GM21737 (cell line): Measurements from ENCODE around the gene RRP1.

Source experiments
- ATAC-seq: cut with Tn5 transposase; IDR thresholded peaks from one replicate; pipeline ENCODE4 v1.9.1; 2021; ENCODE audit warnings: mild to moderate bottlenecking, moderate library complexity; ENCODE audit not compliant: unreplicated experiment

The RRP1 gene

GRCh38 chr21:43775795-43776430, 13.5 kb upstream of the RRP1 start, which contains the start of gene CSTB:
Gene CSTB, minus strand, starts transcription at chr21:43776308. Its CDS starts 39 bp downstream, at chr21:43776269.
- peak; percentile 73 for ATAC-seq

- no peak for ATAC-seq
These were observed 11.4 kb upstream of the RRP1 start for GRCh38 chr21:43777953-43778352.

- ATAC-seq: no peak
These were observed 10.7 kb upstream of the RRP1 start for GRCh38 chr21:43778469-43779335.

- ATAC-seq: no peak
These were observed 9.7 kb upstream of the RRP1 start for GRCh38 chr21:43779660-43780059.

- no peak for ATAC-seq
These were observed 7.5 kb upstream of the RRP1 start for GRCh38 chr21:43781846-43782245.

- ATAC-seq: no peak
These were observed 6.8 kb upstream of the RRP1 start for GRCh38 chr21:43782431-43783097.

GRCh38 chr21:43783098-43783700, 6.2 kb upstream of the RRP1 start:
- no peak for ATAC-seq

- ATAC-seq: no peak
These were observed 4.2 kb upstream of the RRP1 start for GRCh38 chr21:43785134-43785533.

- ATAC-seq: no peak
These were observed 3.0 kb upstream of the RRP1 start for GRCh38 chr21:43786300-43786806.

- no peak for ATAC-seq
These were observed 2.5 kb upstream of the RRP1 start for GRCh38 chr21:43786807-43787440.

- no peak for ATAC-seq
These were observed 690 bp downstream of the RRP1 start for GRCh38 chr21:43790010-43790524.

GRCh38 chr21:43792406-43792805, 3.0 kb downstream of the RRP1 start:
- no peak for ATAC-seq

GRCh38 chr21:43793243-43793642, 3.9 kb downstream of the RRP1 start:
- ATAC-seq: no peak

- ATAC-seq: no peak
These were observed 4.9 kb downstream of the RRP1 start for GRCh38 chr21:43794311-43794710.

GRCh38 chr21:43794857-43795256, 5.5 kb downstream of the RRP1 start:
- ATAC-seq: no peak

- ATAC-seq: no peak
These were observed 8.0 kb downstream of the RRP1 start for GRCh38 chr21:43797415-43797814.

- ATAC-seq: no peak
These were observed 8.7 kb downstream of the RRP1 start for GRCh38 chr21:43797925-43798715.

- ATAC-seq: no peak
These were observed 10.0 kb downstream of the RRP1 start for GRCh38 chr21:43799301-43799840.

- ATAC-seq: no peak
These were observed 10.7 kb downstream of the RRP1 start for GRCh38 chr21:43800124-43800523.
